ENCODE measurements around the gene NFATC2.
"Not testable (repeated sequence)": the region's sequence is repeated elsewhere in the genome, so short reads cannot be mapped to it uniquely, and the experiment has no call there.

NFATC2 gene

GRCh38 chr20:51356871-51357270 lies 185.6 kb downstream of the NFATC2 start:
- no peak for DNase-seq (ENCODE audit: low read depth in 2 of 2)

DNA sequence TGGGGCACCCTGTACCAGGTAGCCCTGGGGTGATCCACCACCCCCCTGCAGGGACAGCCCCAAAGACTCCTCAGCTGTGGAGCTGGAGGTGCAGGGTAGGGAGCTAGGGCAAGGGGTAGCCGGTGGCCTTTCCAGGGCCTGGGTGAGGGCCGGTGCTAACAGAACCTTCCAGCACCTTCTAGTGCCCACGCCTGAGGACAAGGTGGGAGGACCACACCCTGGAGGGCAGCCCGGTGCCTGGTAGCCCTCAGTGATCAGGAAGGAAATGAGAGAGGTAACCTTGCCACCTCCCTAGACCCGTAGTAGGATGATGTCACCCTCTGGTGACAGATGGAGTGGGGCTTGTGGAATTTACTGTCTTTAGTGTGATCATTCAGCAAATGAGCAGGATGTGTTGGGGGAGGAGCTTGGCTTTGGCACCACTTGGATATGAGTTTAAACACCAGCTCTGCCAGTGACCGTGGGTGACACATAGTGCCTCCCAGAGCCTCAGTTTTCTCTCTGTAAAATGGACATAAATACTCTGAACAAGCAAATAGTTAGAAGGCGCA lies 187.7 kb downstream of the NFATC2 start:
- no peak for DNase-seq (ENCODE audit: low read depth in 2 of 2)

GRCh38 chr20:51354191-51354768 lies 188.2 kb downstream of the NFATC2 start:
- DNase-seq (ENCODE audit: low read depth in 2 of 2), result no peak

GRCh38 chr20:51353491-51353890 lies 189.0 kb downstream of the NFATC2 start:
- no peak for DNase-seq (ENCODE audit: low read depth in 2 of 2)

DNA sequence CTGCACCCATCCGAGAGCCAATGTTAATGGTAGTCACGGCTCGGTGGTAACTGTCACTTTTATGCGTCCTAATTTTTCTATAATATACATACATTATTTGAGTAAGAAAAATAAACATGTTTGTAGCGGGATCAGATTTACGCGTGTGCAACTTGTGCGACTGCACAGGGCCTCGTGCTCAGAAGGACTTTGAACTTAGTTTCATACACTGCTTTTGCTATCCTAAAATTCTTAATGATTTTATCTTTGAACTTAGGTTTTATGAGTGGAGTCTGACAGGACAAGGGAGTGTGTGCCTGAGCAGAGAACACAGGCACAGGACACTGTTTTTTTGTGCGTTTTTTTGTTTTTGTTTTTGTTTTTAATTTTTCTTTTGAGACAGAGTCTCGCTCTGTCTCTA lies 189.7 kb downstream of the NFATC2 start:
- DNase-seq (ENCODE audit: low read depth in 2 of 2), result no peak

- no peak for DNase-seq (ENCODE audit: low read depth in 2 of 2)
Observed at GRCh38 chr20:51350941-51351631, 191.4 kb downstream of the NFATC2 start.

DNA sequence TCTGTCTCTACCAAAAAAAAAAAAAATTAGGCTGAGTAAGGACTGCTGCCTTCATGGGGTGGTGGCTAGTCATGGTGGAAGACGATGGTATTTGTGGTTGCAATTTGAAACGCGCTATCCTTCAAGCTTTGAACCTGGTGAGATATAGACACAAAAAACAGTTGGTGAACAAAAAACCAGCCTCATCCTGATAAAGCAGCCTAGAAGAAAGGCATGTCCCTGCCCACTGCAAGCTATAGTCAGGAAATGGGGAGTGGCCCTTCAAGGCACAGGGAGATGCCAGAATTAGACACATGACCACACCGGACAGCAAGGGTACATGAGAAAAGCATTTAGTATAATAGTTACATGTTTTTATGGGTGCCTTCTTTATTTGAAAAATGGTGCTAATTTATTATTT lies 193.6 kb downstream of the NFATC2 start:
- DNase-seq (ENCODE audit: low read depth in 2 of 2), result no peak

- no peak for DNase-seq (ENCODE audit: low read depth in 2 of 2)
Observed at GRCh38 chr20:51347831-51348230, 194.7 kb downstream of the NFATC2 start.

DNA sequence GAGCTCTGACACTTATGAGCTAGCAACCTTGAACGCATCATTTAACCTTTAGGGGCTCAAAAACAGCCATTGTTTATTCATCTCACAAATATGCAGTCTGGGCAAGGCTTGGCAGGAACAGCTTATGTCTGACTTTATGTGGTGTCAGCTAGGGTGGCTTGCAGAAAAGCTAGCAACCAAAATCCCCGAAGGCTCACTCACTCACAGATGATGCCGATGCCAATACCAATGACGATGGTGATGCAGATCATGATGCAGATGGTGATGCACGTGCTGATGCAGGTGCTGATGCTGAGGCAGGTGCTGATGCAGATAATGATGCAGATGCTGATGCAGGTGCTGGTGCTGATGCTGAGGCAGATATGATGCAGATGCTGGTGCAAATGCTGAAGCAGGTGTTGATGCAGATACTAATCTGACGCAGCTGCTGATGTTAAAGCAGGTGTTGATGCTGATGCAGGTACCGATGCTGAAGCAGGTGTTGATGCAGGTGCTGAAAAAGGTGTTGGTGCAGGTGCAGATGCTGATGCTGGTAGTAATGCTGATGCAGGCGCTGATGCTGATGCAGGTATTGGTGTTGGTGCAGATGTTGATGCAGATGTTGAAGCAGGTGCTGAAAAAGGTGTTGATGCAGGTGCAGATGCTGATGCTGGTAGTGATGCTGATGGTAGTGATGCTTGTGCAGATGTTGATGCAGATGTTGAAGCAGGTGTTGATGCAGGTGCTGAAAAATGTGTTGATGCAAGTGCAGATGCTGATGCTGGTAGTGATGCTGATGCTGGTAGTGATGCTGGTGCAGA lies 195.6 kb downstream of the NFATC2 start:
- DNase-seq (ENCODE audit: low read depth in 2 of 2), result no peak

DNA sequence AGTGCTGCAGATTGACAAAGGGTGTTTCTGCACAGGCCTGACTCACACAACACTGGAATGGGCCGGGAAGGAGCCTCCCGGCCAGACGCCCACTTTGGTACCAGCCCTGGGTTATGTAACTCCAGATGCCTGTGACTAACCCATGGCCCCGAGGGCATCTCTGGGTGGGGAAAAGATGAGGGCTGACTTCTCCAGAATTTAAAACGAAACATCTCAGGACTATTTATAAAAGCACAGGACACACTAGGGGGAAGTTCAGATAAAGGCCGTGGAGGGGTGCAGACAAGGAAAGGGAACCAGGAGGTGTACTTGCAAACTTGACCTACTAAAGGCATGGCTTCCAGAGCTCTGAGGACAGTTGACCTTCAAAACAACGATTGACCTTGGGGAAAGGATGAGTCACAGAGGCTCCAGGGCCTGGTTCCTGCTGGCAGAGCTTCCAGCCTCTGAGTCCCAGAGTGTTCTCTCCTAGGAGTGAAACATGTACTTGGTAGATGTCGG lies 196.9 kb downstream of the NFATC2 start:
- DNase-seq (ENCODE audit: low read depth in 2 of 2), result no peak

GRCh38 chr20:51343802-51344201 lies 198.7 kb downstream of the NFATC2 start:
- not testable (repeated sequence) for DNase-seq (ENCODE audit: low read depth in 2 of 2)

GRCh38 chr20:51342510-51343236 lies 199.8 kb downstream of the NFATC2 start:
- no peak for DNase-seq (ENCODE audit: low read depth in 2 of 2)

DNA sequence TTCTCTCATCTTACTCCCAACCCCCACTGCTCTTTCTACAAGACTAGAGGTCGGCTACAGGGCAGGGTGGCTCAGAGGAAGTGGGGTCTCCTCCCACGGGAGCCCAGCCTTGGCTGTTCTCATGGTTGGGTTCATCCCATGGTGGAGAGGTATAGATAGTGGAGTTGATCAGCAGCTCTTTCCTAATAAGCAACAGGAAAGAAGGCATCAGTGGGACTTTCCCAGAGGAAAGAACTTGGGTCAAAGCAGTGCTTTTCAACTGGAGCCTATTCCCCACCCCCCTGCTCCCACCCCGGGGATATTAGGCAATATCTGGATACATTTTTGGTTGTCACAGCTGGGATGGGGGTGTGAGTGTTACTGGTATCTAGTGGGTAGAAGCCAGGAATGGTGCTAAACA lies 200.9 kb downstream of the NFATC2 start:
- DNase-seq (ENCODE audit: low read depth in 2 of 2), result no peak

DNA sequence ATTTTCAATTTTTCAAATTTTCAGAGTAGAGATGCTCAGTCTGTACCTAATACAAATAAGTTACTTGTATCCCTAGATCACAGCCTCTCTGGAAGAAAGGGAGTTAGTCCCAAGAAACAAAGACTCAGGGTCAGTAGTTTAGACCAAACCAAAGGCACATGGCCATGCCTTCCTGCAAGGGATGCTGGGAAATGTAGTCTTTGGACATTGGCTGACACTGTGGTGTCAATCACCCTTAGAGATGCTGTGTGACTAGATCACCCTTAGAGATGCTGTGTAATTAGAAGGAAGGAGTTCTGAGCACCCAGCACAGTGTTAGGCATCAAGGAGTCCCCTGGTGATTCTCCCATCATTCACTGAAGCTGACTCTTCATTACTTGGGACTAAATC lies 202.1 kb downstream of the NFATC2 start:
- DNase-seq (ENCODE audit: low read depth in 2 of 2), result no peak

DNA sequence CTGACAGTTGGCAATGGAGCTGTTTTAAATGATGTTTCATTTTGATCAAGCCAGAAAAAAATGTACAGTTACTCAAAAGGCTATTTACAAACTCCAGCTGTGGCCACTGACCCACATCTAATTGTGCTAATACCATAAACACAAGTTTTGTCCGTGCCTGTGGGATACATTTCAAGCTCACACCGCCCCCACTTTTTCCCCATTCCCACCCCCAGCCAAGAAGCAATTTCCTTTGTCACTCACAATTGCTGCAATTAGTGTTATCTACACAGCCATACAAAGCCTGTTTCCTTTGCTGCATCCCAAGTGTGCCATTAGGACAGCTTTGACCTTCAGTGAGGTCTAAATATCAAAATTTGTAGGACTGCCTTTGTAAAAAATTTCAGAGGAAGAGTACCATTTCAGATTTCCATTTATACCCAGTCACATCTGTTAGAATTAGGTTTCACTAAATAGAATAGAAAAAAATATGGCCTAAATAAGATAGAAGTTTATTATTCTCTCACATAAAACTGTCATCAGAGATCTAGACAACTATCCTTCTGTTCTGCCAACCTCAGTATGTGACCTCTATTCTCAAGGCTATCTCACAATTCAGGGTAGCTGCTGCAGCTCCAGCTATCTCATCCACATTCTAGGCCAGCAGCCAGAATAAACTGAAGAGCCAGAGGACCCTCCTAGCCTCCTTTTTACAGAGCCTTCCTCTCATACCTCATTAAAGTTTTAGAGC lies 202.6 kb downstream of the NFATC2 start:
- DNase-seq (ENCODE audit: low read depth in 2 of 2), result no peak

DNA sequence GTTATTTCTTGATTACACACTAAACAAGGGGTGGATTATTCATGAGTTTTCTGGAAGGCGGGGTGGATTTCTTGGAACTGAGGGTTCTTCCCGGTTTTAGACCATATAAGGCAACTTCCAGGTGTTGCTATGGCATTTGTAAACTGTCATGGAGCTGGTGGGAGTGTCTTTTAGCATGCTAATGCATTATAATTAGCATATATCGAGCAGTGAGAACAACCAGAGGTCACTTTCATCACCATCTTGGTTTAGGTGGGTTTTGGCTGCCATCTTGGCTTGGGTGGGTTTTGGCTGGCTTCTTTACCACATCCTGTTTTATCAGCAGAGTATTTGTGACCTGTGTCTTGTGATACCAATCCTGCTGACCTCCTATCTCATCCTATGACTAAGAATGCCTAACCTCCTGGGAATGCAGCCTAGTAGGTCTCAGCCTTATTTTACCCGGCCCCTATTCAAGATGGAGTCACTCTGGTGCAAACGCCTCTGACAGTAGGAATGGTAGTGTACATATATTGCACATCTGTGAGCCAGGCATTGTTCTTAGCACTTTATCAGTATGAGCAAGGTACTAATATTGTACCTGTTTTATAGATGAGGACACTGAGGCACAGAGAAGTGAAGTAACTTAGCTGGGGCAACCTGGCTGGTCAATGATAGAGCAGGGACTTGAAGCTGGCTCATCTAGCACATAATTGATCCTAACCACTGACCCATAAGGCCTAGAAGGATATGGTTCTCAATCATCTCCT lies 203.7 kb downstream of the NFATC2 start:
- DNase-seq (ENCODE audit: low read depth in 2 of 2), result no peak

DNA sequence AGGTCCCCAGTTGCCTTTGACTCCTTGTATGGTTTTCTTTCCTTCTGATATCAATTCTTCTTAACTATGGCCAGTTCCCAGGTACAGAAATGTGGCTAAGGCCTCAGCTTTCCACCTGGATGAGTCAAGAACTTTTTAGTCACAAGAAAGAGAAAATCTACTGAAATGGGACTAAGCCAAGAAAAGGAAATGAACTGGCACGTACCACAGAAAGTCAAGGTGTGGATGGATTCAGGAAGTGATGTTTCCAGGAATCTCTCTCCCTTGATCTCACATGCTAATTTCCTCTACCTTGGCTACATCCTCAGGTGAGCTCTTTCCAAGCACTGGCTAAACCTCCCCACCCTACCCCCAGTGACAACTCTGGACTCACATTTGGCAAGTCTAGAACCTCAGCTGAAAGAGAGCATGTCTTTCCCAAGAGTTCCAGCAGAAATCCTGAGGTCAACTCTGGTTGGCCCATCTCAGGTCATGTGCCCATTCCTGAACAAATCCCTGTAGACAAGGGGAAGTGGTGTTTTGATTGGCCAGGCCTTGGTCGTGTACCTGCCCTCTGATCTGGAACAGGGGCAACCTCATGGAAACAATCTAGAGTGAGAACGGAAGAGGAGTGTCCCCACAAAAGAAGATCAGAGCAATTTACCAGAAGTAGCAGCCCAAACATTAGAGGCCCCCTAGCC lies 205.3 kb downstream of the NFATC2 start:
- no peak for DNase-seq (ENCODE audit: low read depth in 2 of 2)
